NOMO-1 treated with DMSO at 0.1 percent for 48 hours (cell line): ENCODE data around the gene C1orf185.
A peak's percentile ranks its signal among the peaks of the same experiment; 100 is the strongest.
"Not testable (repeated sequence)": the region's sequence is repeated elsewhere in the genome, so short reads cannot be mapped to it uniquely, and the experiment has no call there.

Source experiments
- DNase-seq: peaks from one replicate; lab custom pipeline; 2025; ENCODE audit not compliant: unreplicated experiment; lab: John Stamatoyannopoulos, UW

The C1orf185 gene

GRCh38 chr1:51101976-51102375, at the start of gene C1orf185:
Gene C1orf185, plus strand, starts transcription at chr1:51102228. Its CDS starts 6 bp downstream, at chr1:51102234.
- DNase-seq, result no peak

- no peak for DNase-seq
These were observed 43.2 kb upstream of the C1orf185 start for GRCh38 chr1:51058858-51059257.

GRCh38 chr1:51061231-51061918, 40.7 kb upstream of the C1orf185 start:
- DNase-seq, result no peak

GRCh38 chr1:51063121-51063520, 38.9 kb upstream of the C1orf185 start:
- DNase-seq, result no peak

- no peak for DNase-seq
These were observed 32.0 kb upstream of the C1orf185 start for GRCh38 chr1:51070011-51070410.

- DNase-seq, result no peak
These were observed 31.4 kb upstream of the C1orf185 start for GRCh38 chr1:51070640-51071039.

- DNase-seq, result no peak
These were observed 30.6 kb upstream of the C1orf185 start for GRCh38 chr1:51071291-51072042.

- no peak for DNase-seq
These were observed 30.0 kb upstream of the C1orf185 start for GRCh38 chr1:51072043-51072439.

- no peak for DNase-seq
These were observed 29.4 kb upstream of the C1orf185 start for GRCh38 chr1:51072651-51073050.

GRCh38 chr1:51073456-51073855, 28.6 kb upstream of the C1orf185 start:
- no peak for DNase-seq

GRCh38 chr1:51086496-51087271, 15.3 kb upstream of the C1orf185 start:
- no peak for DNase-seq

- no peak for DNase-seq
These were observed 13.6 kb upstream of the C1orf185 start for GRCh38 chr1:51088474-51088873.

GRCh38 chr1:51093581-51093980, 8.4 kb upstream of the C1orf185 start:
- DNase-seq, result peak; percentile 79

GRCh38 chr1:51097171-51097570, 4.9 kb upstream of the C1orf185 start:
- no peak for DNase-seq

- DNase-seq, result no peak
These were observed 1.7 kb upstream of the C1orf185 start for GRCh38 chr1:51100264-51100880.

GRCh38 chr1:51114137-51114536, 12.1 kb downstream of the C1orf185 start:
- DNase-seq, result no peak

- DNase-seq, result no peak
These were observed 13.8 kb downstream of the C1orf185 start for GRCh38 chr1:51115714-51116404.

GRCh38 chr1:51119331-51119730, 17.3 kb downstream of the C1orf185 start:
- DNase-seq, result no peak

- DNase-seq, result no peak
These were observed 18.6 kb downstream of the C1orf185 start for GRCh38 chr1:51120629-51121028.

- DNase-seq, result not testable (repeated sequence)
These were observed 25.1 kb downstream of the C1orf185 start for GRCh38 chr1:51127152-51127551.

- DNase-seq, result no peak
These were observed 29.2 kb downstream of the C1orf185 start for GRCh38 chr1:51131185-51131584.
